Ascending aorta (tissue), 2 donors: ENCODE results near the gene DAPK3. TPM values are rescaled to one million over a fixed set of nuclear protein-coding genes. Genes with fewer than 3 reads are reported as not detected.

Experiments
- DNase-seq, 2 donors: peaks; one replicate each; pipeline ENCODE4 v3.0.0-alpha.2; 2019; ENCODE audit warnings: low spot score in 2 of 2
- H3K27ac ChIP-seq, 2 donors: fragments of 200-600 bp; sonication (generic); one replicate each; pipeline ENCODE4 v1.5.1; 2016 to 2017; ENCODE audit warnings: mild to moderate bottlenecking in 1 of 2
- H3K27me3 ChIP-seq: fragments of 200-600 bp; sonication (generic); one replicate; pipeline ENCODE4 v1.5.1; 2017
- H3K36me3 ChIP-seq, 2 donors: fragments of 200-600 bp; sonication (generic); one replicate each; pipeline ENCODE4 v1.5.1; 2016
- H3K4me1 ChIP-seq, 2 donors: fragments of 200-600 bp; sonication (generic); one replicate each; pipeline ENCODE4 v1.5.1; 2016 to 2017; ENCODE audit warnings: mild to moderate bottlenecking in 1 of 2
- H3K4me3 ChIP-seq, 2 donors: fragments of 200-600 bp; sonication (generic); one replicate each; pipeline ENCODE4 v1.5.1; 2016 to 2017; ENCODE audit warnings: mild to moderate bottlenecking in 1 of 2
- H3K9me3 ChIP-seq, 2 donors: fragments of 200-600 bp; sonication (generic); one replicate each; pipeline ENCODE4 v1.5.1; 2016
- intact Hi-C: fragments of 100-400 bp; cut with DNase I; formaldehyde crosslinking; loops from one replicate; pipeline ENCODE4 v1.15.1; 2023
- total RNA-seq: library from RNA; depleted of rRNA; stranded (reverse); fragments of >200 nt; gene quantifications from one replicate; pipeline ENCODE4 v1.1.0, GENCODE V29; 2016
- TF ChIP-seq, protein P1 (sequence below), 3 experiments: fragments of 200-600 bp in 2 of 3; fragments of 450-650 bp in 1 of 3; sonication (generic) in 2 of 3; IDR thresholded peaks; one replicate each; pipeline ENCODE4 v1.5.1; 2016 to 2019; ENCODE audit warnings: antibody characterized with exemption in 3 of 3, mild to moderate bottlenecking in 1 of 3, moderate library complexity in 1 of 3

DAPK3 gene
- total RNA-seq, 1 donor from 2014 or later, result 135 TPM

DNA sequence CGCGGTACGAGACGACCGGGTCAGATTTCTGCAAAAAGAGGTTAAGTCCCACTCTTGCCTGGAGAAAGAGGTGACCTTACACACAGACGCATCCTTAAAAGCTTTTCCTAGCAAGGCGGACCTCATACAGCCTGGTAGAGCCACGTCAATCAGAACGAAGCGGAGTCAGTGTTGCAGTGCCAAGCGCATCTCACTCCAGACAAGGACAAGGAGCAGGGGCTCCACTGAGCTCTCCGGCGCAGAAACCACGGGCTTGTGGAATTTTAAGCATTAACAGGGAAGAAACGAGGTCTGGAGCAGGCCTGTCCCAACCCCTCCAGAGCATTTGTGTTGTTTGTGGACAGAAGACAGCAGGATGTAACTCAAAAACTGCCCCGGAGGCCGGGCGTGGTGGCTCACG lies 7.2 kb upstream of the DAPK3 start:
- TF ChIP-seq, protein P1, sequence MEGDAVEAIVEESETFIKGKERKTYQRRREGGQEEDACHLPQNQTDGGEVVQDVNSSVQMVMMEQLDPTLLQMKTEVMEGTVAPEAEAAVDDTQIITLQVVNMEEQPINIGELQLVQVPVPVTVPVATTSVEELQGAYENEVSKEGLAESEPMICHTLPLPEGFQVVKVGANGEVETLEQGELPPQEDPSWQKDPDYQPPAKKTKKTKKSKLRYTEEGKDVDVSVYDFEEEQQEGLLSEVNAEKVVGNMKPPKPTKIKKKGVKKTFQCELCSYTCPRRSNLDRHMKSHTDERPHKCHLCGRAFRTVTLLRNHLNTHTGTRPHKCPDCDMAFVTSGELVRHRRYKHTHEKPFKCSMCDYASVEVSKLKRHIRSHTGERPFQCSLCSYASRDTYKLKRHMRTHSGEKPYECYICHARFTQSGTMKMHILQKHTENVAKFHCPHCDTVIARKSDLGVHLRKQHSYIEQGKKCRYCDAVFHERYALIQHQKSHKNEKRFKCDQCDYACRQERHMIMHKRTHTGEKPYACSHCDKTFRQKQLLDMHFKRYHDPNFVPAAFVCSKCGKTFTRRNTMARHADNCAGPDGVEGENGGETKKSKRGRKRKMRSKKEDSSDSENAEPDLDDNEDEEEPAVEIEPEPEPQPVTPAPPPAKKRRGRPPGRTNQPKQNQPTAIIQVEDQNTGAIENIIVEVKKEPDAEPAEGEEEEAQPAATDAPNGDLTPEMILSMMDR (IDR thresholded peaks at IDR 0.05), result no peak

DNA sequence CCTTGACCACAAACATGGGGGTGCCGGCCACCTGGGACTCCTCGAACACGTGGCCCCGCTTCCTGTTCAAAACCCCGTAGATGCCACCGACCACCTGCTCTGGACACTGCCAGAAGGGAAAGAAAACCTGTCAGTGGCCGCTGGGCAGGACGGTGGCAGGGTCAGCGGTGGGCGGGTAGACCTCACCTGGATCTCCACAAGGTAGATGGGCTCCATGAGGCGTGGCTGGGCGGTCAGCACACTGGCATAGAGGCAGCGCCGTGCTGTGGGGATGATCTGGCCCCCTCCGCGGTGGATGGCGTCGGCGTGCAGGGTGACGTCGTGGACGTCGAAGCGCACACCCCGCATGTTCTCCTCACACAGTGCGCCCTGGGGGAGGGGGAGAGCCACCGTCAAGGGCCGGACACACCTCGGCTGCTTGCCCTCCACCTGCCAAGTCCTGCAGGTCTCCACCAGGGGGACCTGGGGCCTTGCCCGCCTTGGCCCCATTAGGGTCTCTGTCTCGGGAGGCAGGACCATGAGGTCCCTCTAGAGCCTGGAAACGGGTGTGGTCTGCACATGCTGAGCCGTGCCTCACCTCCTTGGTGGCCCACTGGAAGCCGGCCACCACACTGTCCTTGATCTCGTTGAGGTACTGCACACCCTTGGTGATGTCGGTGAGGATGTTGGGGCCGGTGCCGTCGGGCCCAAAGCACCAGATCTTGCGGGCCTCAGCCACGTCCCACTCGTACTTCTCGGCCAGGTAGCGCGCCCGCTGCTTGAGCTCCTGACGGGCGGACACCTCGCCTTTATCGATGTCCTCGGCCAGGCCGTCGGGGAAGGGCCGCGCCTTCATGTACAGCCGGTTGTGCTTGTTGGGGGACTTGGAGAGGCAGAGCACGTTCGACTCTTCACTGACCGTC lies 6.6 kb upstream of the DAPK3 start:
- no peaks in the 10 kb centered on the region for H3K4me1 ChIP-seq
- H3K4me3 ChIP-seq, result no peak overlapping the region
- H3K36me3 ChIP-seq, result peaks cover 73 to 78% of the 10 kb centered on the region in 2 donors
- no peak for DNase-seq
- TF ChIP-seq, protein P1 (IDR thresholded peaks at IDR 0.05), result no peak
- intact Hi-C loops, result no loop called here
- no peaks in the 10 kb centered on the region for H3K27me3 ChIP-seq
- no peaks in the 10 kb centered on the region for H3K9me3 ChIP-seq
- no peak overlapping the region for H3K27ac ChIP-seq

More for the DNA sequence above, 7.2 kb upstream of the DAPK3 start:
- intact Hi-C loops, result no loop called here
- H3K27ac ChIP-seq, result no peak overlapping the region
- DNase-seq, result no peak
- peaks cover 79 to 82% of the 10 kb centered on the region in 2 donors for H3K36me3 ChIP-seq
- H3K4me1 ChIP-seq, result peaks cover 0 to 2% of the 10 kb centered on the region in 2 donors
- no peaks in the 10 kb centered on the region for H3K9me3 ChIP-seq
- no peak overlapping the region for H3K4me3 ChIP-seq
- no peaks in the 10 kb centered on the region for H3K27me3 ChIP-seq

GRCh38 chr19:3976495-3977241 lies 5.8 kb upstream of the DAPK3 start:
- intact Hi-C loops, result no loop called here
- no peak overlapping the region for H3K4me3 ChIP-seq
- peaks cover 65 to 71% of the 10 kb centered on the region in 2 donors for H3K36me3 ChIP-seq
- no peak overlapping the region for H3K27ac ChIP-seq
- DNase-seq, result no peak
- H3K9me3 ChIP-seq, result no peaks in the 10 kb centered on the region
- H3K4me1 ChIP-seq, result no peaks in the 10 kb centered on the region
- TF ChIP-seq, protein P1 (IDR thresholded peaks at IDR 0.05), result no peak
- no peaks in the 10 kb centered on the region for H3K27me3 ChIP-seq

DNA sequence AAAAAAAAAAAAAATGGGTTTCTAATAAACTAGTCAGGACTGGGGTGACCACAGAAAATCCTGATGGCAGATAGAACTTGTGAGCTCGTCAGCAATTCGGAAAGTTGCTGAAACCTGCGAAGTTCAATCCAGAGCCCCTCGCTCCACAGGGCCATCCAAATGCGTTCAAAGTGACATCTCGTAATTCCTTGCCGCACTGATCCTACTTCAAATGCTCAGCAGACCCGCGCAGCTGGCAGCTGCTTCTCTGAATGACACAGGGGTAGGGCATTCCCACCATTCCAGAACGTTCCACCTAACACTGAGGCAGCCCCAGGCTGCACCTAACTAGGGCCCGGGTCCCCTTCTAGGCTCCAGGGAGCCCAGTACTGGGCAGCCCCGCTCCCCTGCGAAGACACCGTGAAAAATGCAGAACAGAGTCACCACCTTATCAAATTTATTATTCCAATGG lies 4.8 kb upstream of the DAPK3 start:
- no peak overlapping the region for H3K4me3 ChIP-seq
- no peaks in the 10 kb centered on the region for H3K27me3 ChIP-seq
- peaks cover 55 to 61% of the 10 kb centered on the region in 2 donors for H3K36me3 ChIP-seq
- intact Hi-C loops, result no loop called here
- no peak overlapping the region for H3K27ac ChIP-seq
- TF ChIP-seq, protein P1 (IDR thresholded peaks at IDR 0.05), result no peak
- DNase-seq, result no peak
- no peaks in the 10 kb centered on the region for H3K4me1 ChIP-seq
- H3K9me3 ChIP-seq, result no peaks in the 10 kb centered on the region

- TF ChIP-seq, protein P1 (IDR thresholded peaks at IDR 0.05), result no peak
- peaks cover 49 to 55% of the 10 kb centered on the region in 2 donors for H3K36me3 ChIP-seq
- no peak overlapping the region for H3K27ac ChIP-seq
- no peaks in the 10 kb centered on the region for H3K9me3 ChIP-seq
- DNase-seq, result no peak
- intact Hi-C loops, result no loop called here
- no peaks in the 10 kb centered on the region for H3K4me1 ChIP-seq
- H3K4me3 ChIP-seq, result no peak overlapping the region
- no peaks in the 10 kb centered on the region for H3K27me3 ChIP-seq
These were observed 4.2 kb upstream of the DAPK3 start for GRCh38 chr19:3975144-3975543.
